ENCODE results near the gene SPTSSB.

DNA sequence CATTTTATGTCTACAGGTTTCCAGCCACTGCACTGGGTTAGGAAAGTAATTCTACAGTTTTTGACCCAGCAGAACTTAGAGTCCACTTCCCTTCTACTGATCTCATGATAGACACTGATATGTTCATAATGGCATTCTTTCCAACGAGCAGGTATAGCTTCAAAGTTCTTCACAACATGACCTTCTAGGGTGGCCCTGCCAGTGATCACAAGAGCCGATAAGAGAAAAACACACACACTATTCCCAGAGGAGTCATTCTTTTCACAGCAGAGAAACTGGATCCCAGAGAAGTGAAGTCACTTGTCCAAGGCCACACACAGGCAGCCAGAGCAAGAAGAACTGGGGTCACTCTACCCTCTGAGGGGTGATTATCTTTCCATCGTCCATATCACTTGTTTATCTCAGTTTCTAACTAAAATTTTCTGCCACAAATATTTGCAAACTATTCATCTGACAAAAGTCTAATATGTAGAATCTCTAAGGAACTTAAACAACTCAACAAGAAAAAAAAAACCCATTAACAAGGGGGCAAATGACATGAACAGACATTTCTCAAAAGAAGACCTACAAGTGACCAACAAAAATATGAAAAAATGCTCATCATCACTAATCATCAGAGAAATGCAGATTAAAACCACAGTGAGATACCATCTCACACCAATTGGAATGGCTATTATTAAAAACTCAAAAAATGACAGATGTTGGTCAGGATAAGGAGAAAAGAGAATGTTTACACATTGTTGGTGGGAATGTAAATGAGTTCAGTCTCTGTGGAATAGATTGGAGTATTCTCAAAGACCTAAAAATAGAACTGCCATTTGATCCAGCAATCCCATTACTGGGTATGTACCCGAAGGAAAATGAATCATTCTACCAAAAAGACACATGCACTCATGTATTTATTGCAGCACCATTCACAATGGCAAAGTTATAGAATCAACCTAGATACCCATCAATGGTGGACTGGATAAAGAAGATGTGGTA lies 31.5 kb downstream of the SPTSSB start:
- TF ChIP-seq, protein P1, sequence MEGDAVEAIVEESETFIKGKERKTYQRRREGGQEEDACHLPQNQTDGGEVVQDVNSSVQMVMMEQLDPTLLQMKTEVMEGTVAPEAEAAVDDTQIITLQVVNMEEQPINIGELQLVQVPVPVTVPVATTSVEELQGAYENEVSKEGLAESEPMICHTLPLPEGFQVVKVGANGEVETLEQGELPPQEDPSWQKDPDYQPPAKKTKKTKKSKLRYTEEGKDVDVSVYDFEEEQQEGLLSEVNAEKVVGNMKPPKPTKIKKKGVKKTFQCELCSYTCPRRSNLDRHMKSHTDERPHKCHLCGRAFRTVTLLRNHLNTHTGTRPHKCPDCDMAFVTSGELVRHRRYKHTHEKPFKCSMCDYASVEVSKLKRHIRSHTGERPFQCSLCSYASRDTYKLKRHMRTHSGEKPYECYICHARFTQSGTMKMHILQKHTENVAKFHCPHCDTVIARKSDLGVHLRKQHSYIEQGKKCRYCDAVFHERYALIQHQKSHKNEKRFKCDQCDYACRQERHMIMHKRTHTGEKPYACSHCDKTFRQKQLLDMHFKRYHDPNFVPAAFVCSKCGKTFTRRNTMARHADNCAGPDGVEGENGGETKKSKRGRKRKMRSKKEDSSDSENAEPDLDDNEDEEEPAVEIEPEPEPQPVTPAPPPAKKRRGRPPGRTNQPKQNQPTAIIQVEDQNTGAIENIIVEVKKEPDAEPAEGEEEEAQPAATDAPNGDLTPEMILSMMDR (IDR thresholded peaks at IDR 0.05) = no peak
- no peak for TF ChIP-seq POLR2AphosphoS5 (IDR thresholded peaks at IDR 0.05; ENCODE audit: low read depth, low read length)
- no peak for TF ChIP-seq TCF7L2 (IDR thresholded peaks at IDR 0.05; ENCODE audit: low read depth, low read length)
- TF ChIP-seq, protein P2, sequence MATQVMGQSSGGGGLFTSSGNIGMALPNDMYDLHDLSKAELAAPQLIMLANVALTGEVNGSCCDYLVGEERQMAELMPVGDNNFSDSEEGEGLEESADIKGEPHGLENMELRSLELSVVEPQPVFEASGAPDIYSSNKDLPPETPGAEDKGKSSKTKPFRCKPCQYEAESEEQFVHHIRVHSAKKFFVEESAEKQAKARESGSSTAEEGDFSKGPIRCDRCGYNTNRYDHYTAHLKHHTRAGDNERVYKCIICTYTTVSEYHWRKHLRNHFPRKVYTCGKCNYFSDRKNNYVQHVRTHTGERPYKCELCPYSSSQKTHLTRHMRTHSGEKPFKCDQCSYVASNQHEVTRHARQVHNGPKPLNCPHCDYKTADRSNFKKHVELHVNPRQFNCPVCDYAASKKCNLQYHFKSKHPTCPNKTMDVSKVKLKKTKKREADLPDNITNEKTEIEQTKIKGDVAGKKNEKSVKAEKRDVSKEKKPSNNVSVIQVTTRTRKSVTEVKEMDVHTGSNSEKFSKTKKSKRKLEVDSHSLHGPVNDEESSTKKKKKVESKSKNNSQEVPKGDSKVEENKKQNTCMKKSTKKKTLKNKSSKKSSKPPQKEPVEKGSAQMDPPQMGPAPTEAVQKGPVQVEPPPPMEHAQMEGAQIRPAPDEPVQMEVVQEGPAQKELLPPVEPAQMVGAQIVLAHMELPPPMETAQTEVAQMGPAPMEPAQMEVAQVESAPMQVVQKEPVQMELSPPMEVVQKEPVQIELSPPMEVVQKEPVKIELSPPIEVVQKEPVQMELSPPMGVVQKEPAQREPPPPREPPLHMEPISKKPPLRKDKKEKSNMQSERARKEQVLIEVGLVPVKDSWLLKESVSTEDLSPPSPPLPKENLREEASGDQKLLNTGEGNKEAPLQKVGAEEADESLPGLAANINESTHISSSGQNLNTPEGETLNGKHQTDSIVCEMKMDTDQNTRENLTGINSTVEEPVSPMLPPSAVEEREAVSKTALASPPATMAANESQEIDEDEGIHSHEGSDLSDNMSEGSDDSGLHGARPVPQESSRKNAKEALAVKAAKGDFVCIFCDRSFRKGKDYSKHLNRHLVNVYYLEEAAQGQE (IDR thresholded peaks at IDR 0.05; ENCODE audit: insufficient read depth in 1 of 2, low read depth in 2 of 2, low read length in 1 of 2) = no peak
- no peak for TF ChIP-seq SIN3A (IDR thresholded peaks at IDR 0.05; ENCODE audit: borderline replicate concordance, insufficient read depth, low read depth, low read length)

Data from Panc1 (cell line).